SW 1271 (cell line): ENCODE data around the gene KIRREL3.

Source experiments
- DNase-seq, 2 experiments: peaks; one replicate each; lab custom pipeline; 2025; lab: John Stamatoyannopoulos, UW

Gene KIRREL3

DNA sequence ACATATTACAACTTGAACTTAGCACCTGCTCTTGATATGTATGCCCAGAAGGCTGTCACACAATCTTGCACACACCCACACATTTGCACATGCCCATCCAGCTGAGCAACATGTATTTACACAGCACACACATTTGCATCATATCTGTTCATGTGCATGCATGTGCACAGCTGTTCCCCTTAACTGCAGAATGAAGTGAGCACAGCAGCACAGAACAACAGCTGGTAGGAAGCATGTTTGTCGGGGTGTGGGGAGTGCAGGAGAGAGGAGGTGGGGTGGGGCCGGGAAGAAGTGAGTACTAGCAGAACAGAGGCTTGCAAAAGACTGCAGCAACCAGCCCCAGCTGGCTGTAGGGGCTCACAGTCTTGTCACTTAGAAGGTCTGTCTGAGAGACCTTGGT is 296.5 kb downstream of the KIRREL3 start:
- DNase-seq: no peak

GRCh38 chr11:126703662-126704061 is 296.9 kb downstream of the KIRREL3 start:
- no peak for DNase-seq

GRCh38 chr11:126702987-126703386 is 297.6 kb downstream of the KIRREL3 start:
- no peak for DNase-seq

GRCh38 chr11:126702165-126702720 is 298.3 kb downstream of the KIRREL3 start:
- DNase-seq: no peak

DNA sequence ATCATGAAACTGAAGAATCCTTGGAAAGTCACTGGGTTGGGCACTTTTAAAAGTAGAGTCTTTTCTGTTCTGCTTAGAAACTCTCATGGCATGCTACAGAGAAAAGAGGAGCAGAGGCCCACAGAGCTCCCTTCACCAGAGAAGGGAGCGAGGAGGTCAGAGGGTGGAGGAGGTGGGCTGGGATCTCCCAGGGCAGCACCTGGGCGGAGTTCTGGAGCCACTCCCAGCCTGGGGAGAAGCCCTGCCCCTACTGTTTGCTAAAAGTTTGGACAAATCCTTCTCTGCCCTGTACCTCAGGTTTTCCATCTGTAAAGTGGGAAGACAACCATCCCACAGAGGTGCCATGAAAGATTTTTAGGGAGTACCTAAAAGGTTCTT is 299.1 kb downstream of the KIRREL3 start:
- no peak for DNase-seq

GRCh38 chr11:126700768-126701519 is 299.6 kb downstream of the KIRREL3 start:
- no peak for DNase-seq

GRCh38 chr11:126698576-126698975 is 302.0 kb downstream of the KIRREL3 start:
- no peak for DNase-seq

DNA sequence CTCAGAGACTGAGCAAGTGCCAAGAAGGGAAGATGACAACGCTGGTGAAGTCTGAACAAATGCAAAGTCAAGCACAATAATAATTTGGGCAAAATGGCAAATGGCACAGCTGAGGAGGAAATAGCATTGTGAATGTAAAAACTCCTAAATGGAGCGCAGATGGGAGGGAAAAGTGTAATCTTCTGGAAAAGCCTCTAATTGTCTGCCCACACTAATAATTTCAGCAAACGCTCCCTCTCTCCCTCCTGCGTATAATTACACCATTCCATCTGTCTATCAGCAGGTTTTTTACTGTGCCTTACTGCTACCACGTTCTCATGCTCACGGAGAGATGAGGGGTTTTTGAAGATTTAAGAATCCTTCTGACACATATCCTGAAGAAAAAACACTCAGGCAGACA is 302.6 kb downstream of the KIRREL3 start:
- no peak for DNase-seq

DNA sequence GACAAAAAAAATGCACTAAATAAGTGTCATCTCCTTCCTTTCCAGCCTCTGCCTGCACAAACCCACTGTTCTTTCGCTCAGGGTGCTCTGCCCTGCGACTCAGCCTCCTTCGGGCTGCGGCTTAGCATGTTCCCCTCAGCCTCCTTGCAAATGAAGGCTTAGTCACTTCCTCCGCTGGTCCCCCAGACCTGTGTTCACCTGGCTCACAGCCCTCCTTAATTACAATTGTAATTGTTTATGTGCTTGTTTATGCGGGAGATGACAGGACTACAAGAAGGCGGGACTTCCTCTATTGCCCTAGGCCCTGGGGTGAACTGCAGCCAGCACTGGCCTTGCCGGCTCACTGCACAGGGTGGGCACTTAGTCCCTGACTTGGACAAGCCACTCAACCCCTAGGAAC is 303.6 kb downstream of the KIRREL3 start:
- no peak for DNase-seq

DNA sequence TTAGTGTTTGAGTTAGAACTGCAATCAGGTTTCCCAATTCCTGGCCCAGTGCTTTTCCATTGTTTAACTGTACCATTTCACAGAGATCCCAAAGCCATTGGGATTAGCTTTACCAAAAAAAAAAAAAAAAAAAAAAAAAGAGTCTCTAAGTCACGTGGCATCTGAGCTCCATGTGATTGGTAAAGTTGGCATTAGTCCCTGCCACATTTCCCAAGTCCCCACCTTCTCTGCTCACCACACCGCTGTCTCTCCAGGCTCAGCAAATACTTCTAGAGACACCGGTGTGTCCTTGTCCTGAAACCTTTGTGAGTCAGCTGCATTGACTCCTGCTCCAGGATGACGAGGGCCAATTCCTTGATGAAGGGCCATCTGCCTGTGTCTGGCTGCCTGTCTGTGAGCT is 305.3 kb downstream of the KIRREL3 start:
- no peak for DNase-seq

DNA sequence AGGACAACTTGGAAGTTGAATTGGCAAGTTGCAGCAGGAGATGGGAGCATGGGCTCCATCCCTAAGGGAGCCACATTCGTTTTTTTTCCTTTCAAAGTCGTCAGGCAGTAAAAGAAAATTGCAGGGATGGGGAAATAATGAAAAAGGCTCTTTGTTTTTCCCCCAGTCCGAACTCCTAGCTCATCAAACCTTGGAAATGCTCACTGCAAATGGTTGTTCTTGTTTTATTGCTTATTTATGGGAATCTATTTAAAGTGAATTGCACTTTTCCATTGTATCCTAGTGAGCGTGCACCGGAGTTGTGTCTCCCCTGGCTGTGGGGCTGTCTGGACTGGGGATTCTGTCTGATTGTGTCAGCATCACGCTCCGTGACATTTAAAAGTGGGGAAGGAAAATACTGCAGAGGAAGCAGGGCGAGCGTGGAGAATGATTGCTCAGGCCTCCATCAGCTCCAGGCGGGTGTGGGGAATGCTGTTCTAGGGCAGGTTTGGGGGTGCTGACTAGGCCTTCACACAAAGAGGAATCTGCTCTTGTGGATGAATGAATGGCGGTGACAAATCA is 306.4 kb downstream of the KIRREL3 start:
- DNase-seq: no peak

DNA sequence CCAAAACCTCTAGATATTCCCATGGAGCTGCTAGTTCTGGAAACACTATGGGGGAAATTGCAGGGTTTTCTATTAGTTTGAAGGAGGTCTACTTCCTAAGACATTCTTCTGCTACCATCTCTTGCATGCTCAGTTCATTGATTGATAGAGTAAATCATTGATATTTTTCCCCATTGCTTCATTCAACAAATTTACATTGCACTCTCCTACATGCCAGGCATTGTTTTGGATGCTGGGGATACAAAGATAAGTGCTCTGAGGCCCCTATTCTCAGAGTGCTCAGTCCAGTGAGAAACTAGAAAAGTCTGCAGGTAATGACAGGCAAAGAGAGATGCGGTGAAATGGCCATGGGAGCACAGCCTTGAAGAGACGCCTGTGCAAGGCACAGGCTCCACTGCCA is 313.1 kb downstream of the KIRREL3 start:
- no peak for DNase-seq

- no peak for DNase-seq
Observed at GRCh38 chr11:126686938-126687337, 313.6 kb downstream of the KIRREL3 start.

GRCh38 chr11:126683766-126684728 is 316.5 kb downstream of the KIRREL3 start:
- DNase-seq: no peak

DNA sequence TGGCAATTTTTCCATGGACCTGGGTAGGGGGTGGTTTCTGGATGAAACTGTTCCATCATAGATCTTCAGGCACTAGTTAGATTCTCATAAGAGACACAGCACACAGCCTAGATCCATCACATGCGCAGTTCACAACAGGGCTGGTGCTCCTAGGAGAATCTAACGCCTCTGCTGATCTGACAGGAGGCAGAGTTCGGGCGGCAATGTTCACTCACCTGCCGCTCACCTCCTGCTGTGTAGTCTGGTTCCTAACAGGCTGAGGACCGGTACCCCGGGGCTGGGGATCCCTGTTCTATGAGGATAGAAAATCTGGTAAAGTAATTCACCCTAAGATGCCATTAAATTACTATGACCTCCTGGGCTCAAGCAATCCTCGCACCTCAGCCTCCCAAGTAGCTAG is 318.0 kb downstream of the KIRREL3 start:
- no peak for DNase-seq

- no peak for DNase-seq
Observed at GRCh38 chr11:126680700-126681099, 319.9 kb downstream of the KIRREL3 start.

GRCh38 chr11:126680131-126680530 is 320.4 kb downstream of the KIRREL3 start:
- no peak for DNase-seq

DNA sequence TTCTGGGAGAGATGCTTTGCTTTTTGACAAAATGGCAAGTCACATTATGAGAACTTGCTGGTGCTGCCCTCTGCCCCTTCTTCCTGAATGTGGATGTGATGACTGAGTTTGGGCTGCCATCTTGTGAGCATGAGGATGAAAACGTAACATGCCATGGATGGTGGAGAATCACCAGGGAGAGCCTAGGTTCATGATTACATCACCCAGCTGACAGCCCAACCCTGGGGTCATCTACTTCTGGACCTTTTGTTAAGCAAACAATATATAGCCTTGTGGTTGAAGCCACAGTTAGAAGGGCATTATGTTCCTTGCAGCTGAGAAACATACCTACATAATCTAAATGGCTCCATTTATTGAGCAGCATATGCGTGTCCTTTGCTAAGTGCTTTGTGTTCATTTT is 321.5 kb downstream of the KIRREL3 start:
- no peak for DNase-seq

DNA sequence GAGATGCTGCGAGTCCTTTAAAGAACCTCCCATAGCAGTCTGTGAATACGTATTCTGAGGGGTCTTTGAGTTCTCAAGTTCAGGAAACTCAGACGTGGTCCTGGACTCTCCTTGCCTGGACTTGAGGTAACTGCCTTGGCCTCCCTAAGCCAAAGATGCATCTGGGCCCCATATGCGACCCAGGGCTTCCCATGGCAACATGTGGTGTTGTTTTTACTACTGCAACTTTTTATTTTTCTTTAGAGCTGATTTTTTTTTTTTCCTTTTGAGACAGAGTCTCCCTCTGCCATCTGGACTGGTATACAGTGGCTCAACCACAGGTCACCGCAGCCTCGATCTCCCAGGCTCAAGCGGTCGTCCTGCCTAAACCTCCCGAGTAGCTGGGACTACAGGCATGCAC is 324.0 kb downstream of the KIRREL3 start:
- DNase-seq: no peak

DNA sequence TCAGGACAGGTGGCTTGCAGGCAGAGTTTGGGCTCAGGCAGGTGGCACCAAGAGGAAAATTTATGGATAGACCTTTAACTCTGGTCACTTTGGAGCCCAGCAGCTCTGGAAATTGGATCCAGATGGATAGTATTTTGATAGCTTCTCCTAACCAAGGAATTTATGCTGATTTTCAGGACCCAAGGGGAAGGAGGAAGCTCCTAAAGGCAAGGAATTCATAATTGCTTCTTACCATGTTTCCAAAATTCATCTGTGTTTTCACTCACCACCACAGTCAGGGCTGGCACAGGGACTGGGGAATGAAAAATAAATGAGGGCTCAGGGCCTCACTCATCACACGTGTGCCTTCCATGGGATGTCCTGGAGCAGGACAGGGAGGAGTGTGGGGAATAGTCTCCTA is 327.3 kb downstream of the KIRREL3 start:
- no peak for DNase-seq

DNA sequence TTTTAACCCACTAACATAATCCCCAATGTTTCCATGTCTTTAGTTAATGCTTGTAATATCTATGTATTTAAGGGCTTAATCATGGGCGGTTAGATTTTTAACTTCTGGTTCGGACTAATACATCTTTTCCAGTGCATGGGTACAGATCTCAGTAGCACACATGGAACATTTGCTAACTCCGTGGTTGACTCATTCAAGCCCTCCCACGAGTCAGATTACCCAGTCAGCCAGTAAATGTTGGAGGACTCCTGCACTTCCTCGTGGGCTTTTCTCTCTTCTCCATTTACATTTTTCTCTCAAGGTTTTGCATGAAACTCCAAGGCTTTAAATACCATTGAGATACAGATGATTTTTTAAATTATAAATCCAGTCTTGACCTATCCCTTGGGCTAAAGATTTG is 331.2 kb downstream of the KIRREL3 start:
- DNase-seq: no peak

DNA sequence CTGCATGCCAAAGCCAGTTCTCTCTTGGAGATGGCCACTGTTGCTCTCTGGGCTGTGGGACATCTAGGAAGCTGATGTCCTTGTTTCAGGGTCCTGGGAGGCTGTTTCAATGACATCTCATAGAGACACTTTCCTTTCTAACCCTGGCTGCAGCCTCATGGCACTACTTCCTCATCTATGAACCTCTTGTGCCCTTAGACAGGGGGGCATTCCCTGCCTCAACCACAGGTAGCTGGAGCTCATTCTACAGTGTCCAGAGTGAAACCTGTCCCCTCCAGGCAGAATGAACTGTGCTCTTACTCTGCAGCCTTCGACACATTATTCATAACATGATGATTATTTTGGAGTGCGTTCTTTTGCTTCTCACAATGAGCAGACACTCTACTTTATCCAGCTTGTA is 335.9 kb downstream of the KIRREL3 start:
- DNase-seq: no peak
